OCI-LY7 (cell line): ENCODE measurements around the gene LRBA.

Source experiments
- CTCF ChIP-seq: fragments of 200-600 bp; sonication (generic); conservative IDR thresholded peaks from 2 replicates; pipeline ENCODE4 v1.5.1; 2014; ENCODE audit warnings: mild to moderate bottlenecking, antibody characterized with exemption, low read length, moderate library complexity, mixed read lengths
- EZH2phosphoT487 ChIP-seq: fragments of 200-600 bp; sonication (generic); IDR thresholded peaks from 2 replicates; pipeline ENCODE4 v1.6.1; 2018; ENCODE audit warnings: low read depth, borderline replicate concordance, mild to moderate bottlenecking, mixed run types, antibody characterized with exemption, low read length, moderate library complexity, mixed read lengths

- TF ChIP-seq CTCF (no peak), EZH2phosphoT487 (no peak)
These were observed 67.0 kb downstream of the LRBA start for GRCh38 chr4:150948074-150948473.
